ENCODE results near the gene GALK1.

GALK1 gene

DNA sequence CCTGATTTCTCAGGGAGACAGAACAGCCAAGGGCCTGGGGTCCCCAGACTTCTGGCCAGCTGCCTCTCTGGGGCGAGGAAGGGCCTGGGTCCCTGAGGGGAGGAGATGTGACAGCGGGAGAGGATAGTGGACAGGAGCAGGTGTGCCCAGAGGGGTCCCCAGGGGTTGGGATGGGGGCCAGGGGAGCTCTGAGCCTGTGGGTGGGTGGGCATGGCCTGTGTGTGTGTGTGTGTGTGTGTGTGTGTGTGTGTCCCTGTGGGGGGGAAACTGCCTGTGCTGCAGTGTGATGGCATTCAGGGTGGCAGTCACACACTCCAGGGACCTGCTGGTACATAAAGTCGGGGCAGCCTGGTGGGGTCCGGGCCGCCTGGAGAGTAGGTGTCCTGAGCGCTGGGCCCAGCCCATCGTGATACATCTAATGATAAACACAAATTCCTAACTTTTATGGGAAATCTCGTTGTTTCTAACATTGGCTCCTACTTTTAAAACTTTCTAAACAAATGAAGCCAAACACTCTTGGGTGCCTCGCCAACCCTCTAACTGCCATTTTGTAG, 42.4 kb downstream of the GALK1 start:
- no peak for DNase-seq

DNA sequence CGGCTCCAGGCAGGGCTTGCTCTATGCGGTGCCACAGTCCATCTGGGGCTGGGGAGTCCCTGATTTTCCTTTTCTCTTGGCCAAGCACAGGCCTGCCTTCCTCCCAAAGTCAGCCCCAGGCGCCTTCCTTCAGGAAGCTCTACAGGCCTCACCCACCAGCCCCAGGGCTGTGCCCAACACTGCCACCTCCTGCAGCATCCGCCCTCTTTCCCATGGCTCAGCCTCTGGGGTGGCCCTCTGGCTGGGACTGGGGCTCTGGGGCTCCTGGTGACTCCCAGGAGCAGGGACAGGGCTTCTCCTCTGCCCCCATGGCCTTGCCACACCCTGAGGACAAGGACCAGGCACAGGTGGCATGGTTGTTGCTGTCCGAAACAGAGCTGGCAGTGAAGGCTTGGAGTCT, 42.9 kb downstream of the GALK1 start:
- no peak for DNase-seq

DNA sequence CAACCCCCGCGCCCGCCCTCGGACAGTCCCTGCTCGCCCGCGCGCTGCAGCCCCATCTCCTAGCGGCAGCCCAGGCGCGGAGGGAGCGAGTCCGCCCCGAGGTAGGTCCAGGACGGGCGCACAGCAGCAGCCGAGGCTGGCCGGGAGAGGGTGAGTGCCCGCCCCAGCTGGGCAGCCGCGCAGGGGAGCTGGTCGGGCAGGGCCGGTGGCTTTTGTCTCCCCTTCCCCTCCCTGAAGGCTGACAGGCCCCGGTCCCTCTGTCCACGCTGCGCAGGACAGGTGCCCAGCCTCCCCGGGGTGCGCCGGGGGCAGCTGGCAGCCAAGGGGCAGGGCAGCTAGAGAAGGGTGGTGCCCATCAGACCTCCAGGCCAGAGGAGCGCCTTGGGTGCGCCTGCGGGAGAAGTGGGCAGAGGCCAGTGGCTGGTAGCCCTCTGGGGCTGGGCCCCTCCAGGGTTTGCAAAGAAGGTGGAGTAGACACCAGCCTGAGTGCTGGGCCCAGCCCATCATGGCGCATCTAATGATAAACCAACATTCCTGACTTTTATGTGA, 43.5 kb downstream of the GALK1 start:
- no peak for DNase-seq

DNA sequence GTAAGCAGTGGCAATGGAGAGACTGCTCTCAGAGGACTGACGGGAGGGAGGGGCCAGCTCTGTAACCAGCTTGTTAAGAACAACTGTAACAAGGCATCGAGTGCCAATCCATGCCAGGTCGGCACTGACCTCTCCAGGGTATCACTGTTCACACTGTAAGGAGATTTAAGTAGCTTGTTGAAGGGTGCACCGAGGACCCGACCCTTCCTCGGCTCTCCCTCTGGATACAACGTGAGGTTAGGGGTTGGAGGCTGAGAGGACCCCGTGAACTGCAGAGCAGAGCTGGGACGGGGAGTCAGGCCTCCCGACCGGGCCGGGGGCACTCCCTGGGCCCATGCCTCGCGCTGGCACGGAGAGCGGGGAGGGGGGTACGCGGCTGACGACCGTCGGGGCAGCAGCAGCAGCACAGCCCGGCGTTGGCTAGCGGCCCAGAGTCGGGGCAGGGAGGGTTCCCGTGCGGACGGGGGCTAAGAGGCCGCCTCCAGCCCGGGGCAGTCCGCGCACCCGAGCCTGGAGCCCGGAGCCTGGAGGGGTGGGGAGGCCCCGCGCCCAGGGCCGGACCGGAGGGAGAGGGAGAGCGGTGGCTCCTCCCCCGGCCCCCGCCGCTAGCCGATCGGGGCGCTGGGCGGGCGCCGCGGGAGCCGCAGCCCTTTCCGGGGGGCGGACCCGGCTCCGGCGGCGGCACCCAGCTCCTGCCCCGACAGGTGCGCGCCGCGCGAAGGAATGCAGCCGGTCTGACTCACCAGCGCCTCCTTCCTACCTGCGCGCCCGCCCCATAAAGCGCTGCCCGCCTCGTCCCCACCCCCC, 44.1 kb downstream of the GALK1 start, which contains the start of gene ITGB4:
ITGB4 (plus strand) TSS at position 804 of the 807 bp plus-strand sequence. CDS start 3,245 bp downstream, outside the sequence.
- peak; percentile 38 for DNase-seq

GRCh38 chr17:75719732-75720131, 45.3 kb downstream of the GALK1 start:
- no peak for DNase-seq

- DNase-seq: no peak
Observed at GRCh38 chr17:75712446-75712845, 52.5 kb downstream of the GALK1 start.

Measured in activated T-cell treated with anti-CD3 and anti-CD28 coated beads for 4 hours (primary cell).